SHP77 treated with DMSO at 0.1 percent for 48 hours (cell line): ENCODE results near the gene LAPTM4A.

Source experiments
- DNase-seq: peaks from one replicate; lab custom pipeline; 2025; lab: John Stamatoyannopoulos, UW

LAPTM4A gene

DNA sequence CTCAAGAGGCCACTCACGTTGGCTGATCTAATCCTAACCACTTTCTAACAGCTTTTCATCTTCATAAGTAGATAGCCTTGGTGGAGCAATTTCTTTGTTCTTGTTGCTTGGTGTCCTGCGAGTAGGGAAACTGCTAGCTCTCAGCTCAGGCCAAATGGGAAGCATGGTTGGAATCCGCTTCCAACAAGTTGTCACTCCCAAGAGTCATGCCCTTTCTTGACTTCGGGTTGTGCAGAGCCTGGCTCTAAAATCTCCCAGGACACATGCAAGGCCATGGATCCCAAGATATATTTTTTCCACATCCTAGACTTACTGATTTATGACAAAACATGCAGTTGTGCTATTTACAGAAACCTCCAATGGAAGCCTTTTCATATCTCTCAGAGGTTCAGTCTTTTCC lies 31.7 kb downstream of the LAPTM4A start:
- no peak for DNase-seq

DNA sequence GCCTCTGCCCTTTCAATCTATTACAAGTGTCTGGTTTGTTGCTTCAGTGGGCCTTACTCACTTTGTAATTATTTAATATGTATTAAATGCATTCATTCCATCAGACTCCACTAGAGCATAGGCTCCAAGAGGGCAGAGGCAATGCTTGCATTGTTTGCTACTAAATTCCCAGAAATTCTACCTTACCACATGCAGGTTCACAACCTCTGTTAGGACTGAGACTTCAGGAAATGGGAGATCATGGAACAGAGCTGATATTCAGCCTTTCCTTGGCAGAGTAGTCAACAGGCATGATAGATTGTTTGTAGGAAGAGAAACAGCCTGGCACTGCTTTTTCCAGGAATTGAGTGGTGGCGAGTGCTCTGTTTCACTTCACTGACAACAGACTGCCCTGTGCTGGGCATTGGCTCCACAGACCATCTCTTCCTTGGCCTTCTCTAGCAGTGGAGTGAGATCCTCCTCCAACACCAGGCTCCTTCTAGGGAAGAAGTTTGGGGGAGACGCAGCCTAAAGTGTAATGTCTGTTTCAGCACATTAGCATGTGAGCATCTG lies 32.8 kb downstream of the LAPTM4A start:
- DNase-seq: no peak

DNA sequence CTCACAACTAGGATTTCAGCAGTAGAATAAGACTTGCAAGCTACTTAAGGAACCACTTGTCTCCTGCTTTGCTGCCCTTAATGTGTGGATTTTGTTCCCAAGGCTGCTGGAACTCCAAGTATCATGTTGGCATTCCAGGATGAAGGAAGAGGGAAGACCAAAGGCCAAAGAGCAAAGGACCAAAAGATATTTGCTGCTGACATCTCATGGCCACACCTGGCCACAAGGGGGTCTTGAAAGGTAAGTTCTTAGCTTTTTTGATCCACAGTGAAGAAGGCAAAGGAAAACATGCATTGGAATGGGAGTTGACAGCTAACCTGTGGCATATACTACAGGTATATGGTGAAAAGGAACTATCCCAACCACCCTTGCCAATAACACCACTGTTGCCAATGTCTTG lies 35.1 kb downstream of the LAPTM4A start:
- DNase-seq: no peak

GRCh38 chr2:20015482-20016083 lies 35.8 kb downstream of the LAPTM4A start:
- no peak for DNase-seq

GRCh38 chr2:20013126-20013849 lies 38.1 kb downstream of the LAPTM4A start:
- DNase-seq: no peak

DNA sequence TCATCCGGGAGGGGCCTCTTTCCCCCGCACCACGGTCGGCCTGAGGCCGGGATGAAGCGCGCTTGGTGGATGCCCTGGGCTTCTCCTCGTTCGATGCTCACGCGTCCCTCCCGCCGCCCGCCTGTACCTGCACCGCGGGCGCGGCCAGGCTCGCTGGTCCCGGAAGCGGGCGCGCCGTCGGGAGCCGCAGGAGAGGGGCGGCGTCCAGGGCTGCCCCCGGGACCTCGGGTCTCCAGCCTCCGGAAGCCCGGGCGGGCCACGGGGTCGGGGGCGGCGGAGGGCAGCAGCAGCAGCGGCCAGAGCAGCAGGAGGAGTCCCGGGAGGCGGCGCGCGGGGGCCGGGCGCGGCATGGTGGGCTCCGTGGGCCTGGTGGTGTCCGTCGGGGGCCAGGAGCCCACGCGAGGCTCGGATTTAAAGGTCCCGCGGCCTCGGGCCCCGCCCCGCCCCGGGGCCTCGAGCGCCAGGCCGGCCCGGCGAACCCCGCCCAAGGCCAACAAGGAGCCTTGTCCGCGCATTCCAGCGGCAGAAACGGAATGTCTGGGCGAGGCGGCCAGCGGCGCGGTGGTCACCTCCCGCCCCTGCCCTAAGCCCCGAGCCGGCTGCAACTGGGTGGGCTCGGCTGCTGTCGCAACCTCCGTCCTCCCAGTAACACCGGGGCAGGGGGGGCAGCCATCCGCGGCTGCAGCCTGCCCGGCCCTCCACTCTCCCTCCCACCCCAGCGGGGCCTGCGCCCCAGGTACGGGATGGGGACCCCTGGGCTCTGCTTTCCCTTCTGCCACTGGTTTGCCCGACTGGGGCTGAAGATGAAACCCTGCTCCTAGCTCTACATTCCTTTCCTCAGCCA lies 38.9 kb downstream of the LAPTM4A start, which contains the start of gene MATN3:
Gene MATN3, minus strand, starts transcription at position 387 of the 844 bp plus-strand sequence. Its CDS starts 37 bp downstream, at position 350.
- no peak for DNase-seq

DNA sequence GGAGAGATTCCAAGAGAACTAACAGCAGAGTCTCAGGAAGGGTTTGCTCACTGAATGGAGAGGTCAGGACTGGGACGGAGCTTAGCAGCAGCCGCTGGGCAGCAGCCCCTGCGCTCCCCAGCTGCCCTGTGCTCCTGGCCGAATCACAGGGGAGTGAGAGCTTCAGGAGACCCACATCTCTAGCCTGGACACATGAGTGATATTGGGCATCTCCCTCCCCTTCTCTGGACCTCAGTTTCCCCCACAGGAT lies 39.5 kb downstream of the LAPTM4A start:
- no peak for DNase-seq

DNA sequence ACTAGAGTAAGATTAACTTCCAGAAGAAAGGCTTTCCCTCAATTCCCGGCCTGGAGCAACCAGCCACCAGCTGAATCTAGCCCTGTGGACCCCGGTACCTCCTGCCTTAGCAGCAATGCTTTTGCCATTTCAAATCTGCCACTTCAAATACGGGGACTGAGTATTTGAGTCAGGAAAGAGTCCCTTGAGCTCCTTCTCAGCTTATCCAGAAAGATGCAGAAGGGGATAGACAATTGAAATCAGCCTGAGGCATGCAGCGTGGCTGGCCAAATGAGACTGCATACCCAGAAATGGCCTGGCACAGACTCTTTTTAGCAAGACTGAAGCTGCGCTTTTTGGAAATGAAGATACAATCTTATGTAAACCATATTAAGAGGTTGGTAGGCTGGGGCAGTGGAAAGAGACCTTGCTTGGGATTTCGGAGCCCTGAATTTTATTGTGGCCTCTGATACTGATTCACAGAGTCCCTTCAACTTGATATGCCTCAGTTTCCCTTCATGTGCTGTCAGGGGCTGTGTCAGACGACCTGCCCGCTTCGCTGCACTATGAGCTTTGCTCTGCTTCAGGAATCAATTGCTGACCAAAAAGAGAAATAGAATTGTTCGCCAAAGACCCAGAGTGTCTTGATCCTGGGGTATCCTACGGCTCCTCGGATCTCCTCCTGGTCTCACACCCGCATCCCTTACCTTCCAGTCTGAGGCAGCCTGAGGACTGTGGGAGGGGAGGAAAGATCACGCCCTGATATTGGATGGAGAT lies 40.0 kb downstream of the LAPTM4A start:
- no peak for DNase-seq

DNA sequence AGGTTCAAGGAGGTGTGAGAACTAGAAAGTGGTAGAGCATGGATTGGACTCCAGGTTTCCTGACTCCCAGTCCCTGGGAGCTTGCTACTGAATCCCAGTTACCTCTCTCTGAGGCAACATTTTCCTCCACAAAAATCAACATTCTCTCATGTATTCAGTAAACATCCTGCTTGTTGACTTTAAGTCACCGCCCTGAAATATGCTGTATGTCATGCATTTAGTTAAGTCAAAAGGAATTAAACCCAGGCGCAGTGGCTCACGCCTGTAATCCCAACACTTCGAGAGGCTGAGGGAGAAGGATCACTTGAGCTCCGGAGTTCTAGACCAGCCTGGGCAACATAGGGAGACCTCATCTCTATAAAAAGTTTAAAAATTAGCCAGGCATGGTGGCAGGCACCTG lies 42.7 kb downstream of the LAPTM4A start:
- DNase-seq: no peak

DNA sequence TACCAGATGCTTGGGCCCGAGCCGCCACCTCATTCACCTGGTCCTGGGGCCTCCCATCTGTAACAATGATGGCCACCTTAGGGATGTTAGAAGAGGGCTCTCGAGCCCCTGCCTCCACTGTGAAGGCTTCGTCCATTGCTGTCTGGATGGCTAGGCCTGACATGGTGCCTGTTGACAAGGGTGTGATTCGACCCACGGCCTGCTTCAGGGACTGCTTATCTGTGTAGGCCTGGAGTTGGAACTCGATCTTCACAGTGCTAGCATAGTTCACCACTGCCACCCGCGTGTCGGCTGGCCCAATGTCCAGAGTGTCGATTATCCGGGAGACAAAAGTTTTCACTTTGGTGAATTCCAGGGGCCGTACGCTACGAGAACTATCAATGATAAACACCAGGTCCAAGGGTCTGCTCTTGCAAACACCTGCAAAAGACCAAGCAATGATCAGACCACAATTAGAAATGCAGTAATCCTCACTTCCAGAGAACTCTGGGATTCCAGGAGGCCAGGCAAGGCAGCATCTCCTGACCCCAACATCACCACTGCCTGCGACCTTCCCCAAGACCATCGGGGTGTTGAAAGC lies 45.4 kb downstream of the LAPTM4A start:
- no peak for DNase-seq

GRCh38 chr2:20005067-20005627 lies 46.3 kb downstream of the LAPTM4A start:
- DNase-seq: no peak

DNA sequence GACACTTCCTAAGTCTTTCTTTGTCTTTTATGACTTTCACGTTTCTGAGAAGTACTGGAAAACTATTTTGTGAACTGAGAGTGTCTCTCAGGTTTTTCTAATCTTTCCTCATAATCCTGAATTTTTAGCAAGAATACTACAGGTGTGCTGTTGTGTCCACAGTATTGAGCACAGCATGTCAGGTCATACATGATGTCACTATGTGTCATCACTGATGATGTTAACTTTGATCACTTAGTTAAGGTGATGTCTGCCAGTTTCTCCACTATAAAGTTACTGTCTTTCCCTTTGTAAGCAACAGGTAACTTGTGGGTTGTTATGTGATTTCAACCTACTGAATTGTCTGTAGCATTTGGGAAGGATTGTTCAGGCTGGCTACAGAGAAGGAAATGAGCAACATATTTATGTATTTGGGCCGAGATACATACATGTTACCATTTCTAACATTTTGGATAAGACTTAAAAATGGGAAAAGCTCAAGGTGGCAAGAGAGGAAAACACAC lies 50.0 kb downstream of the LAPTM4A start:
- no peak for DNase-seq

DNA sequence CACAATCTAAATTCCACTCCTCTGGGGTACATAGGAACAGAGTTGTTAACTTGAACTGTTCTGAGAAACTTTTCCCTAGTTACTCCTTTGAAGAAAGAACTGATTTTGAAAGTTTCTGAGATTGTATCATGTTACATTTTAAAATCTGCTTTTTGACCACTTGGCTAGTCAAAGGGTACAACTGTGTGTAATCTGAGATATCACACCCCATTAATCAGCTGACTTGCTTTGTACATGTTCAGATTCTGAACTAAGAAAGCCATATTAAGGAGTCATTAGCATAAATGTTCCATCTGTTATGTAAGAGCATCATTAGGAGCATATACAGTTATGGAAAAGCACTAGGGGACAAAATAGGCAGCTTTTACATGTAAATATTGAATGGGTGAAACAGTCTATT lies 57.7 kb downstream of the LAPTM4A start:
- DNase-seq: no peak

- DNase-seq: no peak
These were observed 59.5 kb downstream of the LAPTM4A start for GRCh38 chr2:19991895-19992294.

DNA sequence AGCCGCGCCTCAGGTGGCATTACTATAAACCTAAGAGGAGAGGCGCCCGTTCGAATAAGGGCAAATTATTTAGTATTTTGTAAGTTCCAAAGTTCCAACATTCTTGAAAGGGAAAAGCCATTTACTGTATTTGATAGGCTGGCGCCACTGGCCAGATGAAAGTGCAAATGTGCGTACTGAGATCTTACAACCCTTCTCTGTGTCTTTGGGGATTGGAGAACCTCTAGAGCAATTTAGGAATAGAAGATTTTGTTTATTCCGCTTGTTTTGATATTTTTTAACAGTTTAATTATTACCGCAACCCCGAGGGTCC lies 61.1 kb downstream of the LAPTM4A start:
- DNase-seq: no peak

DNA sequence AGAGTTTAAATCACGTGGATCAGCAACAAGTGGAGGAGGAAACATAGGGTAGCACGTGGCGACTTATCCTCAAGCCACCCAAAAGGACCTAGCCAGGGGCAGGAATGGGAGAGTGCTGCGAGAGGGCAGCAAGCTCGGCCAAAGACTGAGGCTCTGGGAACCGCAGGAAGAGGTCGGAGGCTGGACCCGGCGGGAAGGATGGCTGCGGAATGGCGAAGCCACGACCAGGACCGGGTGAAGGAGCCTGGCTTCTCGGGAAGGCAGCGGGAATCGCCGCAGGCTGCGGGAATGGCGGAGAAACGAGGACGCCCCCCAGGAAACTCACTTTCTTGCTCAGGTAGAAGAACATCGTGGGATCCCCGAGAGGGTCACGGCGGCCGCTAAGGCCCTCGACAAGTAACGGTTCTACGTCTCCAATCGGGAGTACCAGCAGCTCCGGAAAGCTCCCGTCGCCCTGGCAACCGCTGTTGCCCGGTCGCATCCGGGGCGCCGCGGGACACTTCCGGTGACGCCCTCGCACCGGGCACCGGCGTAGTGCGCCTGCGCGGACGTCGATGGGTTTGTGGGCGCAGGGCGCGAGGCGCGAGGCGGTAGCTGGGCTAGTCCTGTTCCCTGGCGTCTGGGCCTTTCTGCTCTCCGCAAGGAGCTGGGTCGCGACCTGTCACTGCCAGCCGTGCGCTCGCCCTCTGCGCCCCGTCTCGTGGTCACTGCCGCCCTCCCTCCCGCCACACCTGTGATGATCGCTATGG lies 61.6 kb downstream of the LAPTM4A start, which contains the start of gene WDR35:
Gene WDR35, minus strand, starts transcription at position 439 of the 749 bp plus-strand sequence. Its CDS starts 90 bp downstream, at position 349.
- peak; percentile 78 for DNase-seq

- DNase-seq: no peak
These were observed 62.1 kb downstream of the LAPTM4A start for GRCh38 chr2:19989342-19989666.

DNA sequence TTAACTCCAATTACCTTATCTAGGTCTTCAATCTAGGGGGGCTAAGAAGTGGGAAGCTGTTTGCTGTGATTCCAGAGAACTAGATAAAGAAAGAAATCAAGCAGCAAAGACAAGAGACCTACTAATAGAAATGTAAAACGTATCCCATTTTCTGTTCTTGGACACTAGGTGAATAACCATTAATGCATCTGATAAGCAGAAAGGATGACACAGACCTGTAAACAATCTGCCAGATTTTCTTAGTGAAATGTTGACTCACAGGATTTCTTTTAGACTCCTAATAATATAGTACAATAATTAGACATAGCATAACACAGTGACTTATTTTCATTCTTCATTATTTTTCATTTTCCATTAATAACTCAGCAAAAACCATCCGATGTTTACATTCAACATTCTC lies 62.8 kb downstream of the LAPTM4A start:
- DNase-seq: no peak

GRCh38 chr2:19987936-19988335 lies 63.5 kb downstream of the LAPTM4A start:
- DNase-seq: no peak
